ENCODE results near the gene TFRC. TPM values are rescaled to one million over a fixed set of nuclear protein-coding genes. Genes with fewer than 3 reads are reported as not detected.
"Not testable (repeated sequence)": the region's sequence is repeated elsewhere in the genome, so short reads cannot be mapped to it uniquely, and the experiment has no call there.

Gene TFRC
- total and polyA plus RNA-seq, 2 experiments from 2014 or later = 136 to 278 TPM

DNA sequence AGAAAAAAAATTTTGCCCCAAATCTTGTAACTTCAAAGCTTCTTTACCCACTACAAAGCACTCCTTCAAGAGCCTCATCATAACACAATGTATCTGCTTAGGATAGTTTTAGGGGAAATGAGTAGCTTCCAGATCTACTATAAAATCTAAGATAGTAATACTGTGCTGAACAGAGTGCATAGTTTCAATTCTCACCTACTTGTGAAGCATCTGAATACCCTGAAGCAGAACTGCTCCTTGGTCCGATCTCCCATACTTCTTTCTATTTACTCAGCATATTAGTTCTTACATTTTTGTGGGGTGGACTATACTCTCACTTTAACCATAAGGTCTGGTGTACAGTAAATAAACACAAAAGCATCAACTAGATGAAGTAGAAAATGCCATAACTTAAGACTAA is 9.6 kb downstream of the TFRC start:
- WGBS (ENCODE audit: low lambda C conversion rate, missing lambda C conversion rate) = 95% methylated on average over 1 of the region's 1 CpG
- Histone ChIP-seq H3K36me3 (replicated peaks; ENCODE audit: insufficient read depth, low read depth) (peaks cover 5% of the 10 kb centered on the region), H3K4me2 (no peak overlapping the region), H3K9me3 (ENCODE audit: low read depth) (no peaks in the 10 kb centered on the region), H3K27me3 (no peaks in the 10 kb centered on the region), H3K4me3 (no peak overlapping the region), H2AFZ (no peak overlapping the region), H3K79me2 (peaks cover 39% of the 10 kb centered on the region), H4K20me1 (ENCODE audit: insufficient read depth, poor library complexity, severe bottlenecking) (peaks cover 6% of the 10 kb centered on the region), H3K4me1 (ENCODE audit: insufficient read depth) (no peaks in the 10 kb centered on the region), H3K27ac (no peak overlapping the region), H3K9me2 (replicated peaks; ENCODE audit: insufficient read depth) (no peaks in the 10 kb centered on the region)
- TF ChIP-seq EZH2 (IDR thresholded peaks at IDR 0.05; ENCODE audit: borderline replicate concordance) (no peak), EZH2phosphoT487 (IDR thresholded peaks at IDR 0.05; ENCODE audit: low read depth, severe bottlenecking, unreplicated experiment) (no peak)
- TF ChIP-seq, protein P1, sequence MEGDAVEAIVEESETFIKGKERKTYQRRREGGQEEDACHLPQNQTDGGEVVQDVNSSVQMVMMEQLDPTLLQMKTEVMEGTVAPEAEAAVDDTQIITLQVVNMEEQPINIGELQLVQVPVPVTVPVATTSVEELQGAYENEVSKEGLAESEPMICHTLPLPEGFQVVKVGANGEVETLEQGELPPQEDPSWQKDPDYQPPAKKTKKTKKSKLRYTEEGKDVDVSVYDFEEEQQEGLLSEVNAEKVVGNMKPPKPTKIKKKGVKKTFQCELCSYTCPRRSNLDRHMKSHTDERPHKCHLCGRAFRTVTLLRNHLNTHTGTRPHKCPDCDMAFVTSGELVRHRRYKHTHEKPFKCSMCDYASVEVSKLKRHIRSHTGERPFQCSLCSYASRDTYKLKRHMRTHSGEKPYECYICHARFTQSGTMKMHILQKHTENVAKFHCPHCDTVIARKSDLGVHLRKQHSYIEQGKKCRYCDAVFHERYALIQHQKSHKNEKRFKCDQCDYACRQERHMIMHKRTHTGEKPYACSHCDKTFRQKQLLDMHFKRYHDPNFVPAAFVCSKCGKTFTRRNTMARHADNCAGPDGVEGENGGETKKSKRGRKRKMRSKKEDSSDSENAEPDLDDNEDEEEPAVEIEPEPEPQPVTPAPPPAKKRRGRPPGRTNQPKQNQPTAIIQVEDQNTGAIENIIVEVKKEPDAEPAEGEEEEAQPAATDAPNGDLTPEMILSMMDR (IDR thresholded peaks at IDR 0.05; ENCODE audit: poor library complexity) = no peak
- no peak for DNase-seq (ENCODE audit: low spot score)

DNA sequence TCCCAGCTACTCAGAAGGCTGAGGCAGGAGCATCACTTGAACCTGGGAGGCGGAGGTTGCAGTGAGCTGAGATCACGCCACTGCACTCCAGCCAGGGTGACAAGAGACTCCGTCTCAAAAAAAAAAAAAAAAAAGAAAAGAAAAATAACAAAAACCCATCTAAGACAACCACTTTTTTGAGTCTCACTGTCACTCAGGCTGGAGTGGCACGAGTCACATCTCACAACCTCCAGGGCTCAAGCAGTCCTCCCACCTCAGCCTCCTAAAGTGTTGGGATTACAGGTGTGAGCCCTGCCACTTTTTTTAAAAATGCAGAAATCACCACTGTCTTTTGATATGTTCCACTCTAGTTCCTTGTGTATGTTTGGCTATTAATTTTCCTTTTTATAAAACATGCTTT is 13.1 kb downstream of the TFRC start:
- H3K4me3 ChIP-seq; H3K27me3 ChIP-seq; H4K20me1 ChIP-seq (ENCODE audit: insufficient read depth, poor library complexity, severe bottlenecking); H3K27ac ChIP-seq; H3K9me3 ChIP-seq (ENCODE audit: low read depth); H3K4me2 ChIP-seq; DNase-seq (ENCODE audit: low spot score); H2AFZ ChIP-seq; H3K36me3 ChIP-seq (replicated peaks; ENCODE audit: insufficient read depth, low read depth); H3K4me1 ChIP-seq (ENCODE audit: insufficient read depth); H3K9me2 ChIP-seq (replicated peaks; ENCODE audit: insufficient read depth): not testable (repeated sequence)
- 96% methylated on average over 4 of the region's 4 CpGs for WGBS (ENCODE audit: low lambda C conversion rate, missing lambda C conversion rate)
- peaks cover 15% of the 10 kb centered on the region for H3K79me2 ChIP-seq

DNA sequence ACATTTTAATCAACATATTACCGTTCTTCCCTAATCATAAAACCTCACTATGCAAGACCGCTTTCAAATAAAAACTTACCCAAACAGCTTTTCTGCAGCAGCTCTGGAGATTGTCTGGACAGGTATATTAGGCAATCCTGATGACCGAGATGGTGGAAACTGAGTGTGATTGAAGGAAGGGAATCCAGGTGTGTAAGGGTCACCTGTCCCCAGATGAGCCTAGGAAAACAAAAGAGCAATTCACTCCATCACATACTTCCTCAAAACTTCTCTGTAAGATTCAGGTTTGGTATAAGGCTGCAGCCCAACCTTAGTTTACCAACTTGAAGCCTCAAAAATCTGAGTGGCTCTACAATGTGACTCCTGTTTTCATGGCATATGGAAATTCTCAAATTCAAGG is 14.5 kb downstream of the TFRC start:
- no peaks in the 10 kb centered on the region for H3K27me3 ChIP-seq
- no peaks in the 10 kb centered on the region for H3K4me1 ChIP-seq (ENCODE audit: insufficient read depth)
- peaks cover 3% of the 10 kb centered on the region for H4K20me1 ChIP-seq (ENCODE audit: insufficient read depth, poor library complexity, severe bottlenecking)
- H3K27ac ChIP-seq = no peak overlapping the region
- H3K36me3 ChIP-seq (replicated peaks; ENCODE audit: insufficient read depth, low read depth) = peaks cover 5% of the 10 kb centered on the region
- H3K4me3 ChIP-seq = no peak overlapping the region
- TF ChIP-seq EZH2 (IDR thresholded peaks at IDR 0.05; ENCODE audit: borderline replicate concordance) (no peak), EZH2phosphoT487 (IDR thresholded peaks at IDR 0.05; ENCODE audit: low read depth, severe bottlenecking, unreplicated experiment) (no peak)
- TF ChIP-seq, protein P1 (IDR thresholded peaks at IDR 0.05; ENCODE audit: poor library complexity) = no peak
- H3K9me3 ChIP-seq (ENCODE audit: low read depth) = no peaks in the 10 kb centered on the region
- H3K79me2 ChIP-seq = peaks cover 11% of the 10 kb centered on the region
- no peak overlapping the region for H2AFZ ChIP-seq
- H3K9me2 ChIP-seq (replicated peaks; ENCODE audit: insufficient read depth) = no peaks in the 10 kb centered on the region
- no peak for DNase-seq (ENCODE audit: low spot score)
- WGBS (ENCODE audit: low lambda C conversion rate, missing lambda C conversion rate) = 86% methylated on average over 3 of the region's 3 CpGs
- H3K4me2 ChIP-seq = no peak overlapping the region

DNA sequence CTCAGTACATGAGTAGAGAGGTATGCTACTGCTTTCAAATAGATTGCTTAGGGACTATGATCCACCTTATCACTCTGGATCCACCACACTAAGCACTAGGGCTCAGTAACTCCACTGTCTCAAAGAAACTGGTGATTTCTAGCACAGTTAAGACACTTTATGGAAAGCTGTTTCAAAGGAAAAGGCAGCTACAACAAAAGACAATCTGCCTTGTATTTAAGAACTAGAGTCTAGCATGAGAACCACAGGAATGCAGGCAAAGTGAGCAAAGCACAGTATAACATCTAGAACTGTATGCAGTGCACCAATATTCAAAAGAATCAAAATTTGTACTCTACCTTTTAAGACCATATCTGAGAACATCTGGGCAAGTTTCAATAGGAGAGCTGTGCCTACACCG is 17.9 kb downstream of the TFRC start:
- no peak overlapping the region for H3K27ac ChIP-seq

More for the DNA sequence above, 17.9 kb downstream of the TFRC start:
- Histone ChIP-seq H2AFZ (no peak overlapping the region), H3K4me2 (no peak overlapping the region), H3K4me1 (ENCODE audit: insufficient read depth) (no peaks in the 10 kb centered on the region), H3K27me3 (no peaks in the 10 kb centered on the region), H3K9me3 (ENCODE audit: low read depth) (no peaks in the 10 kb centered on the region), H3K4me3 (no peak overlapping the region), H3K36me3 (replicated peaks; ENCODE audit: insufficient read depth, low read depth) (no peaks in the 10 kb centered on the region), H3K79me2 (no peaks in the 10 kb centered on the region), H4K20me1 (ENCODE audit: insufficient read depth, poor library complexity, severe bottlenecking) (peaks cover 3% of the 10 kb centered on the region), H3K9me2 (replicated peaks; ENCODE audit: insufficient read depth) (no peaks in the 10 kb centered on the region)
- no peak for DNase-seq (ENCODE audit: low spot score)
- TF ChIP-seq EZH2phosphoT487 (IDR thresholded peaks at IDR 0.05; ENCODE audit: low read depth, severe bottlenecking, unreplicated experiment) (no peak), EZH2 (IDR thresholded peaks at IDR 0.05; ENCODE audit: borderline replicate concordance) (no peak)
- TF ChIP-seq, protein P1 (IDR thresholded peaks at IDR 0.05; ENCODE audit: poor library complexity) = no peak
- WGBS (ENCODE audit: low lambda C conversion rate, missing lambda C conversion rate) = 94% methylated on average over 1 of the region's 1 CpG

Measured in hepatocyte (in vitro differentiated cells).